ENCODE results near the gene CDH13.

Gene CDH13

DNA sequence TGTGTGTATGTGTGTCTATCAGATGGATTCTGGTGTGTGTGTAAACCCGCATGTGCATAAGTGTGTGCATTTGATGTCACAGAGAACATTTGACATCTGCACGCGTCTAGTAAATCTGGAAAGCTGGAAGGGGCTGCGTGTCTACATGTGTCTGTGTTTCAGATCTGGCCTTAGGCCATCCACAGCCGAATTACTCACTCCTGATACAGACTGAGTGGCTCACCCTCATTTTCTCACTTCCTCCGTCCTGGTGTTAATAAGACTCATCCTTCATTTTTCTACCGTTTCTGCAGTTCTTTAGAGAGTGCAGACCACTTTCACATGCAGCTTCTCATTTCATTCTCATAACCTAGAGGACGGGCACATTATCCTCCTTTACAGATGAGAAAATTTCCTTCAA, 491.6 kb downstream of the CDH13 start:
- Histone ChIP-seq H3K4me3 (no peak overlapping the region), H3K9ac (ENCODE audit: insufficient read length) (no peak overlapping the region), H3K27ac (no peak overlapping the region), H3K36me3 (ENCODE audit: insufficient read depth, low read length) (no peaks in the 10 kb centered on the region), H3K9me3 (ENCODE audit: low read depth, low read length) (no peaks in the 10 kb centered on the region)
- TF ChIP-seq POLR2AphosphoS5 (IDR thresholded peaks at IDR 0.05; ENCODE audit: borderline replicate concordance, low read depth, low read length) (no peak), EZH2 (IDR thresholded peaks at IDR 0.05) (no peak), FOXP2 (optimal IDR thresholded peaks at IDR 0.05; ENCODE audit: control extremely low read depth, extremely low read length, insufficient read depth) (no peak)
- no peak for DNase-seq (ENCODE audit: low read depth, low spot score)

DNA sequence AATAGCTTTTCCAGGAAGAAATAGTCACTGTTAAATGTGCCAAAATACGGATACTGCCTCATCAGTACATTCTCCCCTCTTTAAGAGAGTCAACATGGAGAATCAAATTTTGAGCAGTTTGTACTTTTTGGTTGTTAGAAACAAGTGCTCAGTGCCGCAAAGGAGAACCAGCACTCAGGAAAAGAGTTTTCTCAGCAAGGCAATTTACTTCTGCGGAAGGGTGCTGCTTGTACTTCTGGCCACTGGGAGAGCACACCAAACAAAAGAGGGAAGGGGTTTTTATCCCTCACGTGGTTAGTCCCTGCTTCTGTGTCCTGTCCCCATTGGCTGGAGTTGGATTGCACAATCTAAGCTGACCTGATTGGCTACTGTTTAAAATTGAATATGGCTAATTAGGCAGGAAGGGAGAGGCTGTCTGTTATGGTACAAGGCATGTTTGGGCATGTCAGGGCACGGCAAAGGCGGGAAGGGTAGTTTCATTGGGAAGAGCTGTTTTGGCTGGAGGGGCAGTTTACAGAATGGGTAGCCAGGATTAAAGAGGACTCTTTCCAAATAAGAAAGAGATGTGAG, 499.3 kb downstream of the CDH13 start:
- Histone ChIP-seq H3K27ac (no peak overlapping the region), H3K9ac (ENCODE audit: insufficient read length) (no peak overlapping the region), H3K9me3 (ENCODE audit: low read depth, low read length) (no peaks in the 10 kb centered on the region), H3K36me3 (ENCODE audit: insufficient read depth, low read length) (no peaks in the 10 kb centered on the region), H3K4me3 (no peak overlapping the region)
- DNase-seq (ENCODE audit: low read depth, low spot score) = no peak
- TF ChIP-seq POLR2AphosphoS5 (IDR thresholded peaks at IDR 0.05; ENCODE audit: borderline replicate concordance, low read depth, low read length) (no peak), EZH2 (IDR thresholded peaks at IDR 0.05) (no peak), FOXP2 (optimal IDR thresholded peaks at IDR 0.05; ENCODE audit: control extremely low read depth, extremely low read length, insufficient read depth) (no peak)

DNA sequence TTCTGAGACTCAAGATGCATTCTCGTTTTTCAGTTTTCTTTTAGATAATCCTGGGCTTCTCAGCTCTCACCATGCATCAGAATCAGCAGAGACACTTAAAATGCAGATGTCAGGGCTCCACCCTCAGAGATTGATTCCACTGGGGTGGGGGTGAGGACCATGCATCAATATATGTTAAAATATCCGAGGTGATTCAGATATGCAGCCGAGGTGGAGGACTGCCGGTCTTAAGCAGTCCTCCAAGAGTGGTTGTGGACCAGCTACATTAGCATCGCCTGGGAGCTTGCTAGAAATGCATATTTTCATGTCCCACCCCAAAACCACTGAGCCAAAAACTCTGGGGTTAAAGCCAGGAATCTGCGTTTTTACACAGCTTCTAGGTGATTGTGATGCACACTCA, 501.3 kb downstream of the CDH13 start:
- no peak for TF ChIP-seq FOXP2 (optimal IDR thresholded peaks at IDR 0.05; ENCODE audit: control extremely low read depth, extremely low read length, insufficient read depth)
- TF ChIP-seq POLR2AphosphoS5 (IDR thresholded peaks at IDR 0.05; ENCODE audit: borderline replicate concordance, low read depth, low read length) = no peak
- no peak for TF ChIP-seq EZH2 (IDR thresholded peaks at IDR 0.05)

DNA sequence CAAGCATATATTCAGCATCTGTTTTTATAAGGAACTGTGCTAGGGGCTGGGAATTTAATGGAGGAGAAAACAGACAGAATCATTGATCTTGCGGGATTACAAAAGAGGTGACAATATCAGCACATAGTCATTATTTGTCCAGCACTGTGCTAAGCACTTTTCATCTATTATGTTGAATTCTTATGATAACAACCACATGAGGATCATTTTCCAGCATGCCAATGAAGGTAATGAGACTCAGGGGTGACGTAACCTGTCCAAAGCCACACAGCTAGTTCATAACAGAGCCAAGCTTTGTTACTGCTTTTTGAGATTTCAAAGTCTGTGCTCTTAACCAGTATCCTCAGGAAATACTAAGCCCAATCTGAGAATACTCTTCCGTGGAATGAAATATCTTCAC, 503.3 kb downstream of the CDH13 start:
- DNase-seq (ENCODE audit: low read depth, low spot score) = no peak
- no peaks in the 10 kb centered on the region for H3K36me3 ChIP-seq (ENCODE audit: insufficient read depth, low read length)
- H3K4me3 ChIP-seq = no peak overlapping the region
- no peaks in the 10 kb centered on the region for H3K9me3 ChIP-seq (ENCODE audit: low read depth, low read length)
- H3K27ac ChIP-seq = no peak overlapping the region
- TF ChIP-seq EZH2 (IDR thresholded peaks at IDR 0.05) (no peak), POLR2AphosphoS5 (IDR thresholded peaks at IDR 0.05; ENCODE audit: borderline replicate concordance, low read depth, low read length) (no peak), FOXP2 (optimal IDR thresholded peaks at IDR 0.05; ENCODE audit: control extremely low read depth, extremely low read length, insufficient read depth) (no peak)
- no peak overlapping the region for H3K9ac ChIP-seq (ENCODE audit: insufficient read length)

More for the DNA sequence above, 501.3 kb downstream of the CDH13 start:
- no peaks in the 10 kb centered on the region for H3K36me3 ChIP-seq (ENCODE audit: insufficient read depth, low read length)
- no peak overlapping the region for H3K4me3 ChIP-seq
- H3K9me3 ChIP-seq (ENCODE audit: low read depth, low read length) = no peaks in the 10 kb centered on the region
- no peak overlapping the region for H3K27ac ChIP-seq
- DNase-seq (ENCODE audit: low read depth, low spot score) = no peak
- H3K9ac ChIP-seq (ENCODE audit: insufficient read length) = no peak overlapping the region

DNA sequence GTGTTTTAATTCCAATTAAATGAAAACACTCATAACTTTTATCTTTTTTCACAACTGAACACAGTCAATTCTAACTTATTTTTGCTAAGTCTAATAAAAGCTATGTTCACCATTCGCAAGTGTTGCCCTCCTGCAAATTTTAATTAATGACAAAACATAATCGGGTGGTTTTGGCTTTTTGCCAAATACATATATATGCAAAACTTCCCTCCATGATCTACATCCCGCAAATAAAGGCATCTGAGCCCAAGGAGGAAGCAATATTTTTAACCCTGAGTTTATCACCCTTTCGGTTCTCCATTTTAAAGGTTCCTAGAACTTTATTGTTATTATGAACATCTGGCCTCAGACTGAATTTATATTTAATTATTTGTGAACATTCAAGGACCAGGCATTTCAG, 507.9 kb downstream of the CDH13 start:
- no peaks in the 10 kb centered on the region for H3K9me3 ChIP-seq (ENCODE audit: low read depth, low read length)
- no peak for DNase-seq (ENCODE audit: low read depth, low spot score)
- TF ChIP-seq POLR2AphosphoS5 (IDR thresholded peaks at IDR 0.05; ENCODE audit: borderline replicate concordance, low read depth, low read length) = no peak
- no peak for TF ChIP-seq FOXP2 (optimal IDR thresholded peaks at IDR 0.05; ENCODE audit: control extremely low read depth, extremely low read length, insufficient read depth)
- no peak for TF ChIP-seq EZH2 (IDR thresholded peaks at IDR 0.05)

DNA sequence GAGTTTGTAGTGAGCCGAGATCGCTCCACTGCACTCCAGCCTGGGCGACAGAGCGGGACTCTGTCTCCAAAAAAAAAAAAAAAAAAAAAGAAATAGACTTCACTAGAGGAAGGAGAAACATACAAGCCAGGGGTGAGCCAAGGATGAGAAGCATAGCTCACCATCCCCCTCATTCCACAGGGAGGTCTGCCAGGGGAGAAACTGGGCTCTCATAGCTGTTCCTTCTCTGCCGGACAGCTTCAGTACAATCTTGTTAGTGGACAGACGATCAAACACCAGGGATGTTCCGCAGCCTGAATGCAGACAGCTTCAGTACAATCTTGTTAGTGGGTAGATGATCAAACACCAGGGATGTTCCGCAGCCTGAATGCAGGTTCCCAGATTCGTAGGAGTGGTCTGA, 509.6 kb downstream of the CDH13 start:
- Histone ChIP-seq H3K4me3 (no peak overlapping the region), H3K9me3 (ENCODE audit: low read depth, low read length) (no peaks in the 10 kb centered on the region), H3K9ac (ENCODE audit: insufficient read length) (no peak overlapping the region), H3K27ac (no peak overlapping the region), H3K36me3 (ENCODE audit: insufficient read depth, low read length) (no peaks in the 10 kb centered on the region)
- DNase-seq (ENCODE audit: low read depth, low spot score) = no peak
- TF ChIP-seq FOXP2 (optimal IDR thresholded peaks at IDR 0.05; ENCODE audit: control extremely low read depth, extremely low read length, insufficient read depth) (no peak), POLR2AphosphoS5 (IDR thresholded peaks at IDR 0.05; ENCODE audit: borderline replicate concordance, low read depth, low read length) (no peak), EZH2 (IDR thresholded peaks at IDR 0.05) (no peak)

More for the DNA sequence above, 507.9 kb downstream of the CDH13 start:
- Histone ChIP-seq H3K27ac (no peak overlapping the region), H3K4me3 (no peak overlapping the region), H3K9ac (ENCODE audit: insufficient read length) (no peak overlapping the region), H3K36me3 (ENCODE audit: insufficient read depth, low read length) (no peaks in the 10 kb centered on the region)

DNA sequence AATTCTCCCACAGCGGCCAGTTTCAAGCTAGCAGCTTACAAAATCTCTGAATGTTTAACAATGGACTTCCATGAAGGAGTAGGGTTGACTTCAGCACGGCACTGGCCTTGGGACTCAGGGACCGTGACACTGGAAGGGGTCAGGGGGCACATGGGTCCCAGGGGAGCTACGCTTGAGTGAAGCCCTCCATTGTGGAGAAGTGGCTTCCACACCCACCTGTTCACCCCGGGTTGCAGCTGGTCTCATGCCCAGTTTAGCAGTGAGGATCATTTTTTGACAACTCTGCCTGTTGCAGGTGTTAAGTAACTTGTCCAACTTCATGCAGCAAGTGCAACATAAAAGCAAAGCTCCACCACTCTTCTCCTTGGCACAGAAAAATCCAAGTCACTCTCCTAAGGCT, 510.2 kb downstream of the CDH13 start:
- TF ChIP-seq FOXP2 (optimal IDR thresholded peaks at IDR 0.05; ENCODE audit: control extremely low read depth, extremely low read length, insufficient read depth) (no peak), EZH2 (IDR thresholded peaks at IDR 0.05) (no peak), POLR2AphosphoS5 (IDR thresholded peaks at IDR 0.05; ENCODE audit: borderline replicate concordance, low read depth, low read length) (no peak)
- Histone ChIP-seq H3K4me3 (no peak overlapping the region), H3K36me3 (ENCODE audit: insufficient read depth, low read length) (no peaks in the 10 kb centered on the region), H3K27ac (no peak overlapping the region), H3K9me3 (ENCODE audit: low read depth, low read length) (no peaks in the 10 kb centered on the region), H3K9ac (ENCODE audit: insufficient read length) (no peak overlapping the region)
- no peak for DNase-seq (ENCODE audit: low read depth, low spot score)

DNA sequence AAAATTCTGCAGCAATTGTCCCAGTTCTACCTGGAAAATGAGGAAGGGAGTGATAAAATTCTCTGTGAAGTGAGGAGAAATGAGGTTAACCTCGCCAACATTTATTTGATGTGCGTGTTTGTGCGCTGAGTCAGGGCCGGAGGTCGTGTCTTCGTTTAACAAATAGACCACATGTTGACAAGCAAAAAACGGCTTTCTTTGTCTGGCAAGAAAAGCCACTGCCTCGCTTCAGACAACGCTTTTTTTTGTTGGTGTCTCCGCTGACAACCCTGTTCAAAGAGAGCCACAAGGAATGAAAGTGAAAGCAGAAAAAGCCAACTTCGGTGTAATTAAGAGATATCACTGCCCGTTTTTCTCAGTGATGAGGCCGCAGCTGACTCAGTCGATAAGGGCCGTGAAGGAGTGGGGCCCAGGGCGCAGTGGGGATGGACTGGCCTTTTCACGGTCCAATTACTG, 510.6 kb downstream of the CDH13 start:
- H3K4me3 ChIP-seq = no peak overlapping the region

DNA sequence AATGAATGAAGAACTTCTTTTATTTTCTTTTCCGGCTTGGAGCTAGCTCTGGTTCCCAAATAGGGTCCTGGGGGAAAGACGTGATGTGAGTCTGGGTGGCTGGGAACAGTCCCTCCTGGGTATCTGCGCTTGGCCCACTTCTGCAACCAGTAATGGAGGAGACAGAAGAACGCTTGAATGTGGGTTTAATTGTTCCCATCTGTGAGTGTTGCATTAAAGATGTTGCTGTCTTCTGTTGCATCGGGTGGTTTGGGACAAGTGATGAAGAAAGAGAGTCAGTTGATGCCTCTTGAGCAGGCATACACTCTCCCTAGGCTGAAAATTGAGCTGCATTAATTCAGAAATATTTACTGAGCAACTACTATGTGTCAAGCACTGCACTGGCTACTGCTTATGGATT, 511.1 kb downstream of the CDH13 start:
- no peak for DNase-seq (ENCODE audit: low read depth, low spot score)
- Histone ChIP-seq H3K4me3 (no peak overlapping the region), H3K27ac (no peak overlapping the region), H3K9me3 (ENCODE audit: low read depth, low read length) (no peaks in the 10 kb centered on the region), H3K36me3 (ENCODE audit: insufficient read depth, low read length) (no peaks in the 10 kb centered on the region), H3K9ac (ENCODE audit: insufficient read length) (no peak overlapping the region)
- TF ChIP-seq FOXP2 (optimal IDR thresholded peaks at IDR 0.05; ENCODE audit: control extremely low read depth, extremely low read length, insufficient read depth) (no peak), POLR2AphosphoS5 (IDR thresholded peaks at IDR 0.05; ENCODE audit: borderline replicate concordance, low read depth, low read length) (no peak), EZH2 (IDR thresholded peaks at IDR 0.05) (no peak)

More for the DNA sequence above, 510.6 kb downstream of the CDH13 start:
- Histone ChIP-seq H3K9ac (ENCODE audit: insufficient read length) (no peak overlapping the region), H3K9me3 (ENCODE audit: low read depth, low read length) (no peaks in the 10 kb centered on the region), H3K27ac (no peak overlapping the region), H3K36me3 (ENCODE audit: insufficient read depth, low read length) (no peaks in the 10 kb centered on the region)
- TF ChIP-seq FOXP2 (optimal IDR thresholded peaks at IDR 0.05; ENCODE audit: control extremely low read depth, extremely low read length, insufficient read depth) (no peak), EZH2 (IDR thresholded peaks at IDR 0.05) (no peak), POLR2AphosphoS5 (IDR thresholded peaks at IDR 0.05; ENCODE audit: borderline replicate concordance, low read depth, low read length) (no peak)
- no peak for DNase-seq (ENCODE audit: low read depth, low spot score)

Measured in SK-N-MC (cell line).